ENCODE measurements around the gene ENC1. TPM values are rescaled to one million over a fixed set of nuclear protein-coding genes. Genes with fewer than 3 reads are reported as not detected.
A peak's percentile ranks its signal among the peaks of the same experiment; 100 is the strongest.

Gene ENC1
- total RNA-seq, 1 donor from 2014 or later, result 0.87 TPM

- H3K9me3 Mint-ChIP-seq, result no peaks in the 10 kb centered on the region
- no peak overlapping the region for H3K27ac Mint-ChIP-seq
- no peak for DNase-seq (ENCODE audit: low spot score)
- peaks cover 2% of the 10 kb centered on the region for H3K4me1 Mint-ChIP-seq (ENCODE audit: low read depth)
- intact Hi-C loops (cut with micrococcal nuclease), result no loop called here
- H3K36me3 Mint-ChIP-seq (ENCODE audit: low read depth), result no peaks in the 10 kb centered on the region
- peaks cover 26% of the 10 kb centered on the region for H3K27me3 Mint-ChIP-seq (ENCODE audit: low read depth)
- no peak overlapping the region for H3K4me3 Mint-ChIP-seq (ENCODE audit: low read depth)
These were observed 11.2 kb upstream of the ENC1 start for GRCh38 chr5:74651710-74652109.

- Mint-ChIP-seq H3K4me1 (ENCODE audit: low read depth) (peaks cover 2% of the 10 kb centered on the region), H3K36me3 (ENCODE audit: low read depth) (no peaks in the 10 kb centered on the region), H3K9me3 (no peaks in the 10 kb centered on the region), H3K4me3 (ENCODE audit: low read depth) (no peak overlapping the region), H3K27ac (no peak overlapping the region), H3K27me3 (ENCODE audit: low read depth) (peaks cover 34% of the 10 kb centered on the region)
- no peak for DNase-seq (ENCODE audit: low spot score)
- intact Hi-C loops (cut with micrococcal nuclease), result loop anchor here (5.0 to 10.0 kb wide), 2 partner anchors 255 to 597 kb away; no protein-coding TSS in a partner anchor
These were observed 9.0 kb upstream of the ENC1 start for GRCh38 chr5:74649421-74649973.

- Mint-ChIP-seq H3K4me1 (ENCODE audit: low read depth) (peaks cover 2% of the 10 kb centered on the region), H3K9me3 (no peaks in the 10 kb centered on the region), H3K36me3 (ENCODE audit: low read depth) (no peaks in the 10 kb centered on the region), H3K27me3 (ENCODE audit: low read depth) (peaks cover 39% of the 10 kb centered on the region), H3K27ac (no peak overlapping the region), H3K4me3 (ENCODE audit: low read depth) (no peak overlapping the region)
- intact Hi-C loops (cut with micrococcal nuclease), result loop anchor here (1.0 to 10.0 kb wide), 3 partner anchors 254 to 747 kb away; no protein-coding TSS in a partner anchor
- DNase-seq (ENCODE audit: low spot score), result peak; percentile 11
These were observed 8.3 kb upstream of the ENC1 start for GRCh38 chr5:74648835-74649293.

GRCh38 chr5:74647096-74647495, 6.6 kb upstream of the ENC1 start:
- no peaks in the 10 kb centered on the region for H3K36me3 Mint-ChIP-seq (ENCODE audit: low read depth)
- intact Hi-C loops (cut with micrococcal nuclease), result loop anchor here (5.0 to 10.0 kb wide), 2 partner anchors 252 to 595 kb away; no protein-coding TSS in a partner anchor

GRCh38 chr5:74643111-74643562, 2.6 kb upstream of the ENC1 start:
- Mint-ChIP-seq H3K4me1 (ENCODE audit: low read depth) (peaks cover 22% of the 10 kb centered on the region), H3K27ac (no peak overlapping the region), H3K27me3 (ENCODE audit: low read depth) (peaks cover 67% of the 10 kb centered on the region), H3K9me3 (no peaks in the 10 kb centered on the region), H3K36me3 (ENCODE audit: low read depth) (no peaks in the 10 kb centered on the region), H3K4me3 (ENCODE audit: low read depth) (no peak overlapping the region)
- intact Hi-C loops (cut with micrococcal nuclease), result loop anchor here (5.0 to 10.0 kb wide), 3 partner anchors 248 to 446 kb away; no protein-coding TSS in a partner anchor
- DNase-seq (ENCODE audit: low spot score), result no peak

More at GRCh38 chr5:74647096-74647495, 6.6 kb upstream of the ENC1 start:
- Mint-ChIP-seq H3K27me3 (ENCODE audit: low read depth) (peaks cover 54% of the 10 kb centered on the region), H3K4me1 (ENCODE audit: low read depth) (peaks cover 3% of the 10 kb centered on the region), H3K9me3 (no peaks in the 10 kb centered on the region), H3K27ac (no peak overlapping the region), H3K4me3 (ENCODE audit: low read depth) (no peak overlapping the region)
- no peak for DNase-seq (ENCODE audit: low spot score)

- Mint-ChIP-seq H3K4me3 (ENCODE audit: low read depth) (no peak overlapping the region), H3K27me3 (ENCODE audit: low read depth) (peaks cover 73% of the 10 kb centered on the region)
- intact Hi-C loops (cut with micrococcal nuclease), result loop anchor here (5.0 to 10.0 kb wide), 3 partner anchors 248 to 445 kb away; no protein-coding TSS in a partner anchor
These were observed 2.0 kb upstream of the ENC1 start for GRCh38 chr5:74642543-74642863.

GRCh38 chr5:74641735-74642542, 1.4 kb upstream of the ENC1 start:
- Mint-ChIP-seq H3K4me1 (ENCODE audit: low read depth) (peaks cover 22% of the 10 kb centered on the region), H3K9me3 (no peaks in the 10 kb centered on the region), H3K27ac (no peak overlapping the region), H3K27me3 (ENCODE audit: low read depth) (peaks cover 74% of the 10 kb centered on the region), H3K36me3 (ENCODE audit: low read depth) (no peaks in the 10 kb centered on the region), H3K4me3 (ENCODE audit: low read depth) (peak overlapping the region; percentile 79)
- DNase-seq (ENCODE audit: low spot score), result no peak
- intact Hi-C loops (cut with micrococcal nuclease), result loop anchor here (5.0 to 10.0 kb wide), 3 partner anchors 247 to 445 kb away; no protein-coding TSS in a partner anchor

More at GRCh38 chr5:74642543-74642863, 2.0 kb upstream of the ENC1 start:
- DNase-seq (ENCODE audit: low spot score), result no peak
- Mint-ChIP-seq H3K27ac (no peak overlapping the region), H3K4me1 (ENCODE audit: low read depth) (peaks cover 22% of the 10 kb centered on the region), H3K9me3 (no peaks in the 10 kb centered on the region), H3K36me3 (ENCODE audit: low read depth) (no peaks in the 10 kb centered on the region)

- no peaks in the 10 kb centered on the region for H3K9me3 Mint-ChIP-seq
- intact Hi-C loops (cut with micrococcal nuclease), result loop anchor here (5.0 to 10.0 kb wide), 3 partner anchors 246 to 444 kb away; no protein-coding TSS in a partner anchor
- no peak overlapping the region for H3K27ac Mint-ChIP-seq
- H3K4me1 Mint-ChIP-seq (ENCODE audit: low read depth), result peaks cover 22% of the 10 kb centered on the region
- DNase-seq (ENCODE audit: low spot score), result peak; percentile 9
- H3K4me3 Mint-ChIP-seq (ENCODE audit: low read depth), result peak overlapping the region; percentile 79
- peaks cover 80% of the 10 kb centered on the region for H3K27me3 Mint-ChIP-seq (ENCODE audit: low read depth)
- no peaks in the 10 kb centered on the region for H3K36me3 Mint-ChIP-seq (ENCODE audit: low read depth)
These were observed 616 bp upstream of the ENC1 start for GRCh38 chr5:74640954-74641734.

GRCh38 chr5:74639807-74640449, 600 bp downstream of the ENC1 start:
- peak; percentile 18 for DNase-seq (ENCODE audit: low spot score)
- Mint-ChIP-seq H3K4me1 (ENCODE audit: low read depth) (peaks cover 22% of the 10 kb centered on the region), H3K36me3 (ENCODE audit: low read depth) (no peaks in the 10 kb centered on the region), H3K9me3 (no peaks in the 10 kb centered on the region), H3K27me3 (ENCODE audit: low read depth) (peaks cover 76% of the 10 kb centered on the region), H3K27ac (no peak overlapping the region), H3K4me3 (ENCODE audit: low read depth) (peak overlapping the region; percentile 79)
- intact Hi-C loops (cut with micrococcal nuclease), result loop anchor here (1.0 to 10.0 kb wide), 4 partner anchors 9 to 443 kb away; no protein-coding TSS in a partner anchor

GRCh38 chr5:74638970-74639806, 1.3 kb downstream of the ENC1 start:
- Mint-ChIP-seq H3K9me3 (no peaks in the 10 kb centered on the region), H3K4me1 (ENCODE audit: low read depth) (peaks cover 22% of the 10 kb centered on the region), H3K4me3 (ENCODE audit: low read depth) (peak overlapping the region; percentile 79), H3K27ac (no peak overlapping the region), H3K27me3 (ENCODE audit: low read depth) (peaks cover 77% of the 10 kb centered on the region), H3K36me3 (ENCODE audit: low read depth) (no peaks in the 10 kb centered on the region)
- DNase-seq (ENCODE audit: low spot score), result no peak
- intact Hi-C loops (cut with micrococcal nuclease), result loop anchor here (1.0 kb wide), 1 partner anchor 8 kb away; no protein-coding TSS in a partner anchor

- no peak for DNase-seq (ENCODE audit: low spot score)
- Mint-ChIP-seq H3K36me3 (ENCODE audit: low read depth) (no peaks in the 10 kb centered on the region), H3K27ac (no peak overlapping the region), H3K4me3 (ENCODE audit: low read depth) (no peak overlapping the region), H3K27me3 (ENCODE audit: low read depth) (peaks cover 72% of the 10 kb centered on the region), H3K9me3 (no peaks in the 10 kb centered on the region), H3K4me1 (ENCODE audit: low read depth) (peaks cover 22% of the 10 kb centered on the region)
- intact Hi-C loops (cut with micrococcal nuclease), result no loop called here
These were observed 2.0 kb downstream of the ENC1 start for GRCh38 chr5:74638544-74638969.
